GM12873 (cell line): ENCODE measurements around the gene ZDHHC24.

ENCODE experiments used
- TF ChIP-seq, protein P1 (sequence below): IDR thresholded peaks from 2 replicates; pipeline ENCODE4 v1.5.1; 2012; ENCODE audit warnings: low read depth, mild to moderate bottlenecking, moderate library complexity, low read length, control low read depth; ENCODE audit not compliant: insufficient read depth; ENCODE audit errors: missing control alignments

The ZDHHC24 gene, protein sequence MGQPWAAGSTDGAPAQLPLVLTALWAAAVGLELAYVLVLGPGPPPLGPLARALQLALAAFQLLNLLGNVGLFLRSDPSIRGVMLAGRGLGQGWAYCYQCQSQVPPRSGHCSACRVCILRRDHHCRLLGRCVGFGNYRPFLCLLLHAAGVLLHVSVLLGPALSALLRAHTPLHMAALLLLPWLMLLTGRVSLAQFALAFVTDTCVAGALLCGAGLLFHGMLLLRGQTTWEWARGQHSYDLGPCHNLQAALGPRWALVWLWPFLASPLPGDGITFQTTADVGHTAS

DNA sequence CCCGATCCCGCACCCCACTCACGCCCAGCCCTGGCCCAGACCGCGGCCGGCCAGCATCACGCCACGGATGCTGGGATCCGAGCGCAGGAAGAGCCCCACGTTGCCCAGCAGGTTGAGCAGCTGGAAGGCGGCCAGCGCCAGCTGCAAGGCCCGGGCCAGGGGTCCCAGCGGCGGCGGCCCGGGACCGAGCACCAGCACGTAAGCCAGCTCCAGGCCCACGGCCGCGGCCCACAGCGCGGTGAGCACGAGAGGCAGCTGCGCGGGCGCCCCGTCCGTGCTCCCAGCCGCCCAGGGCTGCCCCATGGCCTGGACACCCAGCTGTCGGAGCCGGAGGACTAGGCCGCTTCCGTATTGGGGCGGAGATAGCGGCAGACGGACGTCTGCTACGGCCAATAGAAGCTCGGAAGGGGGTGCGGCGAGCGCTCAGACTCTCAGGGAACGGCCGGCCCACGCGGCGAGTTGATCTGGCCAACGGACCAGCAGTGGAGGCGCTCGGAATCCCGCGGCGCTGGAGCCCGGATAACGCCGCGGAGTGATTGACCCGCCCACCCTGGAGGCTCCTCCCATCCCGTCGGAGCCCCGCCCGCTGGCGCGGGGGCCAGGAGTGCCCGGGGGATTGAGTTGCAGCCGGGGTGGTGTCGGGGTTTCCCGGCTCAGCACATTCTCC lies at the start of gene ZDHHC24:
Gene ZDHHC24 (minus strand): TSS at position 348 of the 667 bp plus-strand sequence. CDS start 45 bp downstream, at position 303.
- TF ChIP-seq, protein P1, sequence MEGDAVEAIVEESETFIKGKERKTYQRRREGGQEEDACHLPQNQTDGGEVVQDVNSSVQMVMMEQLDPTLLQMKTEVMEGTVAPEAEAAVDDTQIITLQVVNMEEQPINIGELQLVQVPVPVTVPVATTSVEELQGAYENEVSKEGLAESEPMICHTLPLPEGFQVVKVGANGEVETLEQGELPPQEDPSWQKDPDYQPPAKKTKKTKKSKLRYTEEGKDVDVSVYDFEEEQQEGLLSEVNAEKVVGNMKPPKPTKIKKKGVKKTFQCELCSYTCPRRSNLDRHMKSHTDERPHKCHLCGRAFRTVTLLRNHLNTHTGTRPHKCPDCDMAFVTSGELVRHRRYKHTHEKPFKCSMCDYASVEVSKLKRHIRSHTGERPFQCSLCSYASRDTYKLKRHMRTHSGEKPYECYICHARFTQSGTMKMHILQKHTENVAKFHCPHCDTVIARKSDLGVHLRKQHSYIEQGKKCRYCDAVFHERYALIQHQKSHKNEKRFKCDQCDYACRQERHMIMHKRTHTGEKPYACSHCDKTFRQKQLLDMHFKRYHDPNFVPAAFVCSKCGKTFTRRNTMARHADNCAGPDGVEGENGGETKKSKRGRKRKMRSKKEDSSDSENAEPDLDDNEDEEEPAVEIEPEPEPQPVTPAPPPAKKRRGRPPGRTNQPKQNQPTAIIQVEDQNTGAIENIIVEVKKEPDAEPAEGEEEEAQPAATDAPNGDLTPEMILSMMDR, result no peak

DNA sequence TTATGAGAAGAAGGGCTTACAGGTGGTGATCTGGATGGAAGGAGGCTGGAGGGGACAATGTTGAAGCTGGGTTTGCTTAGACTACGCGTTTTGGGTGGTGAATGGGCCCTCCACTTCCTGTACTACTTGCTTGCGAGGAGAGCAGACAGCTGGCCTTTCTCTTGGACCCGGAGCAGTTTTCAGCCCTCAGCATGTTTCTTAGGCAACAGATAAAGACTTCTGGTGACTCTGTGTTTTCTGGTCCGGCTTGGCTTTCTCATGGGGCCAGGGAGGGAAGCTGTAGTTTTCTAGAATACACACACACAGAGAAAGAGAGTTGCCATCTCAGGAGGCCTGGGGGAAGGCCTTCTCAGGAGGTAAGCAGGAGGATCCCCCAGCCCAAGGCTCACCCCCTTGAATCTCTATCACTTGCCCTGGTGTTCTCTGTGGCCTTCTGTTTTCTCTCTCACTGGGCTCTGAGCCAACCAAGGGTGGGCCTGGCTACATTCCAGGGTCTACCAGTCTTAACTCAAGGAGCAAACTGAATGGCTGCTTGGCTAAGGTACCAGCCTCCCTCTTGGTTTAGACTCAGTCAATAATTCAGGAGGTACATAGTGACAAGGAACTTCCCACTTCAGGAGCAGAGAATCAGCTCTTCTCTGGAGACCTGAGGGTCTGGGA lies 49.5 kb upstream of the ZDHHC24 start:
- TF ChIP-seq, protein P1, result no peak

DNA sequence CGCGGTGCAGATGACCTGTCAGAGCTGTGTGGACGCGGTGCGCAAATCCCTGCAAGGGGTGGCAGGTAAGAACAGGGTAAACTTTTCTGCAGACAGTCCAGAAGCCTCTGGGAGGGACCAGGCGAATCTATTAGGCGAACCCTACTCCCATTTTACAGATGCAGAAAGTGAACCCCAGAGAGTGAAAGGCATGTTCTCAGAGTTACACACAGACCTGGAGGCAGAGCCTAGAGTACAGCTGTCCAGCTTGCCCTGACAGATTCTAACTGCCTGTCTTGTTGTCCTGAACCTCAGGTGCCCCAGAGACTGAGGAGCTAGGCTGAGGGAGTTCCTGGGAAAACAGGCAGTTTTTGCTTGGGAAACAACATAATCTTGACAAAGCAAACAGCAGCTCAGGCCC lies 47.8 kb upstream of the ZDHHC24 start:
- TF ChIP-seq, protein P1, result no peak

DNA sequence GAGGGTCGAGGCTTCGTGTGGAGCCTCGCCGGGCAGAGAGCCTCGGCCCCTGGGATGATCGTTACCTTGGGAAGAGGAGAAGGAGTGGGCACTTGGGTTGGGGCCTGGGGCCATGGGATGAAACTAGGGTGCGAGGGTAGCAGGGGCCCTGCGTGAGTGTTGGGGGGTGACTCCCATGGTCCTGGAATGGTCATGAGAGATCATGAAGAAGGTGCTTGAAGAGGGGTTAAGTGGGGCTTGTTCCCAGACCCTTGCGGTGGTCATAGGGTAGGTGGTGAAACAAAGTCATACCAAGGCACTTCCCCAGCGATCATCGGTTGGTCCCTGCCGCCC lies 47.4 kb upstream of the ZDHHC24 start:
- TF ChIP-seq, protein P1, result no peak

DNA sequence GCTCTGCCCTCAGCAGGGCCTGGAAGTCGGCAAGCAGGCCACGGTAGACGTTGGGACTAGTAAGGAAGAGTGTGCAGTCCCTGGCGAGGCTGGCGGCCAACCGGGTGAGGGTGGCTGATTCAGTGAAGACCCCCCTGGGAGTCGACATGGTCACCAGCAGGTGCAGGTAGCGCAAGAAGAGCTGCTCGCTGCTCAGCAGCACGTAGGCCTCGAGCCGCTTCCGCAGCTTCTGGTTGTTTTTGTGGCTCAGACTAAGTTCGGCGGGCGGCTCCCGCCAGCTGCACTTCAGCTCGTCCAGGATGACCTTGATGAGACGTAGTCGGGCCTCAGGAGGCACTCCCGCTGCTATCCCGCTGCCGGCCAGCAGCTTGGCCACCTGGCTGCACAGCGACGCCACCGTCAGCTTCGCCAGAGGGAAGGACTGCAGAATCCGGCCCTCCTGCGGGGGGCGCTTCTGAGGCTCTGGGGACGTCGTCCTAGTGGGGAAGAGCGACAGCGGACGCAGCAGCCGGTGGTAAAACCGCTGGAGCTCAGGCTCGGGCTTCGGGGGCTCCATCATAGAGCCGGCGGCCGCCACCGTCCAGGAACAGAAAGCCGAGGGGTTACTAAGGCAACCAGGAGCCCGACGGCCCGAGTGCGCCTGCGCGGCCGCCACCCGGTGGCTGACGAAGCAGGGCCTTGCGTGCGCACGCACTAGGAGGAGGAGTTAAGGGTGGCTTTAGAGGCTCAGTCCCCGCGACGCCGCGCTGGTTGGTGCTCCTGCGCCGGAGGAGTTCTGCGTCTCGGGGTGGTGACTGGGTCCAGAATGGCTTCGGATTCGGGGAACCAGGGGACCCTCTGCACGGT lies 46.8 kb upstream of the ZDHHC24 start, which contains the start of the genes CCDC87 and CCS:
Gene CCDC87 (minus strand): TSS at position 607 of the 846 bp plus-strand sequence. CDS start 48 bp downstream, at position 559.
Gene CCS (plus strand): TSS at position 729 of the 846 bp plus-strand sequence. CDS start 77 bp downstream, at position 806.
- TF ChIP-seq, protein P1, result peak; percentile 66

DNA sequence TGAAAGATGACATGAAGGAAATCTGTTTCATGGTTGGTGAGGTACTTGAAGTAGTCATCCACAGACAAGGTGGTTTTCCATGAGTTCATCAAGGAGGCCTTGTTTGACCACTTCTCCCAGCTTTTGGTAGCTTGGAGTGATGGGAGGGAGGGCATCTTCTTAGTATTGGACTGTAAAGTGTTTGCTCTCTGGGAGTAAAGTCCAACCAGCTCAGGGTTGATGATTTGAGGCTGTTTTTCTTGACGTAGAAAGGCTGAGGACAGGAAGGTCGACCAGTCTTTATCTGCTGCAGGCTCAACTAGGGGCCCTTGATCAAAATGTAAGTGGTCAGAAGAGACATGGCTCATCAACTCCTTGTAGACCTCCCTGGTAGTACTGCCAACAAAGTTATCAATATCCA lies 45.3 kb upstream of the ZDHHC24 start:
- TF ChIP-seq, protein P1, result no peak
